KMS-11 (cell line): ENCODE data around the gene MIX23.

ENCODE experiments used
- H2AFZ ChIP-seq: fragments of 200-600 bp; sonication (generic); 2 replicates; pipeline ENCODE4 v1.6.1; 2016; ENCODE audit warnings: antibody characterized with exemption, mixed run types, low read depth
- H3K27ac ChIP-seq: fragments of 200-600 bp; sonication (generic); 2 replicates; pipeline ENCODE4 v1.6.1; 2016; ENCODE audit warnings: mild to moderate bottlenecking, mixed run types
- H3K27me3 ChIP-seq: fragments of 200-600 bp; sonication (generic); 2 replicates; pipeline ENCODE4 v1.6.1; 2017; ENCODE audit warnings: mild to moderate bottlenecking, low read depth, mixed run types, moderate library complexity; ENCODE audit not compliant: insufficient read depth
- H3K36me3 ChIP-seq: fragments of 200-600 bp; sonication (generic); 2 replicates; pipeline ENCODE4 v1.6.1; 2017; ENCODE audit warnings: mild to moderate bottlenecking, mixed run types; ENCODE audit not compliant: insufficient read depth
- H3K4me1 ChIP-seq: fragments of 200-600 bp; sonication (generic); 2 replicates; pipeline ENCODE4 v1.6.1; 2016; ENCODE audit warnings: mild to moderate bottlenecking, low read depth, mixed run types; ENCODE audit not compliant: poor library complexity, severe bottlenecking
- H3K4me2 ChIP-seq: fragments of 200-600 bp; sonication (generic); 2 replicates; pipeline ENCODE4 v1.7.0; 2016; ENCODE audit warnings: mild to moderate bottlenecking, mixed run types
- H3K4me3 ChIP-seq: fragments of 200-600 bp; sonication (generic); IDR thresholded peaks from 2 replicates; pipeline ENCODE4 v1.6.1; 2017; ENCODE audit warnings: low read depth, low read length, mixed read lengths; ENCODE audit not compliant: insufficient read depth
- H3K79me2 ChIP-seq: fragments of 200-600 bp; sonication (generic); 2 replicates; pipeline ENCODE4 v1.6.1; 2016; ENCODE audit warnings: low read depth, mixed run types; ENCODE audit not compliant: insufficient read depth
- H3K9ac ChIP-seq: fragments of 200-600 bp; sonication (generic); 2 replicates; pipeline ENCODE4 v1.6.1; 2016; ENCODE audit warnings: mild to moderate bottlenecking, mixed run types
- H4K20me1 ChIP-seq: fragments of 200-600 bp; sonication (generic); 2 replicates; pipeline ENCODE4 v1.6.1; 2016; ENCODE audit warnings: mild to moderate bottlenecking, mixed run types; ENCODE audit not compliant: insufficient read depth
- TF ChIP-seq, protein P1 (sequence below): fragments of 200-600 bp; sonication (generic); conservative IDR thresholded peaks from 2 replicates; pipeline ENCODE4 v1.6.1; 2017; ENCODE audit warnings: low read depth, mild to moderate bottlenecking, antibody characterized with exemption, low read length, moderate library complexity, mixed read lengths

Gene MIX23

DNA sequence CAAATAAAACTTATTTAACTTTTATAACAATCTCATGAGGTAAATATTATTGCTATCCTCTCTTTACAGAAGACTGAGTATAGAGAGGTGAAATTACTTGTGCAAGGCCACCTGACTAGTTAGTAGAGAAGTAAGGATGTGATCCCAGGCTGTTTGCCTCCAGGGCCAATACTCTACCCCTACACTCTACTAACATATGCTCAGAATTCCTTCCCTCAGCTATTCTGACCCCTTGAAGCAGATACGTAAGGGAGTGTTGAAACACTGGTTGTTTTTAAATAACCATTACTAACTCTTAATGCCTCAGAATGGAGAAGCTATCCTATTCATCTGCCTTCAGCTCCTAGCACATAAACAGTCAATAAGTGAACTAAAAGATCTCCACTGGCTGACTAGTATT lies 33.9 kb downstream of the MIX23 start:
- H2AFZ ChIP-seq: no peak overlapping the region
- H3K9ac ChIP-seq: no peak overlapping the region

GRCh38 chr3:122343654-122344053 lies 39.4 kb downstream of the MIX23 start:
- H3K79me2 ChIP-seq: no peaks in the 10 kb centered on the region
- H3K36me3 ChIP-seq: no peaks in the 10 kb centered on the region
- TF ChIP-seq, protein P1, sequence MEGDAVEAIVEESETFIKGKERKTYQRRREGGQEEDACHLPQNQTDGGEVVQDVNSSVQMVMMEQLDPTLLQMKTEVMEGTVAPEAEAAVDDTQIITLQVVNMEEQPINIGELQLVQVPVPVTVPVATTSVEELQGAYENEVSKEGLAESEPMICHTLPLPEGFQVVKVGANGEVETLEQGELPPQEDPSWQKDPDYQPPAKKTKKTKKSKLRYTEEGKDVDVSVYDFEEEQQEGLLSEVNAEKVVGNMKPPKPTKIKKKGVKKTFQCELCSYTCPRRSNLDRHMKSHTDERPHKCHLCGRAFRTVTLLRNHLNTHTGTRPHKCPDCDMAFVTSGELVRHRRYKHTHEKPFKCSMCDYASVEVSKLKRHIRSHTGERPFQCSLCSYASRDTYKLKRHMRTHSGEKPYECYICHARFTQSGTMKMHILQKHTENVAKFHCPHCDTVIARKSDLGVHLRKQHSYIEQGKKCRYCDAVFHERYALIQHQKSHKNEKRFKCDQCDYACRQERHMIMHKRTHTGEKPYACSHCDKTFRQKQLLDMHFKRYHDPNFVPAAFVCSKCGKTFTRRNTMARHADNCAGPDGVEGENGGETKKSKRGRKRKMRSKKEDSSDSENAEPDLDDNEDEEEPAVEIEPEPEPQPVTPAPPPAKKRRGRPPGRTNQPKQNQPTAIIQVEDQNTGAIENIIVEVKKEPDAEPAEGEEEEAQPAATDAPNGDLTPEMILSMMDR: no peak
- H4K20me1 ChIP-seq: no peaks in the 10 kb centered on the region
- H3K27me3 ChIP-seq: no peaks in the 10 kb centered on the region
- no peak overlapping the region for H3K4me2 ChIP-seq
- H3K4me1 ChIP-seq: no peaks in the 10 kb centered on the region
- H2AFZ ChIP-seq: no peak overlapping the region
- no peak overlapping the region for H3K27ac ChIP-seq
- H3K9ac ChIP-seq: no peak overlapping the region
- no peak overlapping the region for H3K4me3 ChIP-seq

More for the DNA sequence above, 33.9 kb downstream of the MIX23 start:
- Histone ChIP-seq H3K4me2 (no peak overlapping the region), H4K20me1 (no peaks in the 10 kb centered on the region), H3K36me3 (no peaks in the 10 kb centered on the region), H3K79me2 (no peaks in the 10 kb centered on the region), H3K27ac (no peak overlapping the region), H3K4me1 (no peaks in the 10 kb centered on the region), H3K27me3 (no peaks in the 10 kb centered on the region), H3K4me3 (no peak overlapping the region)
- TF ChIP-seq, protein P1: no peak

- no peak overlapping the region for H3K4me3 ChIP-seq
- H3K27ac ChIP-seq: no peak overlapping the region
- H2AFZ ChIP-seq: no peak overlapping the region
- TF ChIP-seq, protein P1: no peak
- H3K4me2 ChIP-seq: no peak overlapping the region
- H3K27me3 ChIP-seq: no peaks in the 10 kb centered on the region
- H3K9ac ChIP-seq: no peak overlapping the region
- no peaks in the 10 kb centered on the region for H4K20me1 ChIP-seq
- no peaks in the 10 kb centered on the region for H3K36me3 ChIP-seq
- no peaks in the 10 kb centered on the region for H3K4me1 ChIP-seq
- H3K79me2 ChIP-seq: no peaks in the 10 kb centered on the region
Measured at GRCh38 chr3:122342803-122343202, 40.2 kb downstream of the MIX23 start.

DNA sequence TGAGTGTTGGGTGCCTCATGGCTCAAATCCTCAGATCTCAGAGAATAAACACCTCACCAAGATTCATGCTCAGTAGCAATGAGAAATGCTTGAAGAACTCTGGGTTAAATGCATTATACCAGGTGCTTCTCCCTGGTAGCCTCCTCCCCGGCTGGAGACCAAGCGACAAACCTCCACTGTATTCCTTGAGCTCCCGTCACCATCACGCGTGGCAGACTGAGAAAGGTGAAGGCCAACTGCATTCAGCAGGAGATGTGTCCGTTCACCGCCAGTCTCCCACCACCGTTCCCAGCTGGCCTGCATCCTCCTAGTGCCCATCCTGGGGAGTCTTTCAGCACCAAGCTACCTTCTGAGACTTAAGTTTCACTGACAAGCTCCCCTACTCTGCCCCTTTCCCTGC lies 50.5 kb downstream of the MIX23 start:
- H3K27ac ChIP-seq: no peak overlapping the region
- TF ChIP-seq, protein P1: no peak

More for the DNA sequence above, 50.5 kb downstream of the MIX23 start:
- Histone ChIP-seq H3K79me2 (no peaks in the 10 kb centered on the region), H3K27me3 (no peaks in the 10 kb centered on the region), H3K4me2 (no peak overlapping the region), H2AFZ (no peak overlapping the region), H3K36me3 (no peaks in the 10 kb centered on the region), H3K4me1 (no peaks in the 10 kb centered on the region), H3K9ac (no peak overlapping the region), H4K20me1 (no peaks in the 10 kb centered on the region), H3K4me3 (no peak overlapping the region)
